ENCODE measurements around the gene LRP2BP. TPM values are rescaled to one million over a fixed set of nuclear protein-coding genes. Genes with fewer than 3 reads are reported as not detected.

The LRP2BP gene
- total and polyA plus RNA-seq, 4 donors, result 0.48 to 4.6 (median 1.8) TPM

- Histone ChIP-seq H3K4me3 (no peak overlapping the region), H3K9me3 (ENCODE audit: control insufficient read depth in 4 of 4, insufficient read depth in 3 of 4, low read length in 3 of 4) (no peaks in the 10 kb centered on the region), H3K9ac (ENCODE audit: insufficient read depth in 1 of 2, low read length in 2 of 2) (no peak overlapping the region), H3K4me1 (ENCODE audit: control insufficient read depth in 5 of 5, insufficient read depth in 5 of 5, low read length in 5 of 5) (no peaks in the 10 kb centered on the region), H3K27ac (ENCODE audit: low read depth in 1 of 2, low read length in 1 of 2) (no peak overlapping the region), H3K36me3 (ENCODE audit: control insufficient read depth in 4 of 4, insufficient read depth in 4 of 4, low read length in 4 of 4) (peaks cover 5 to 23% (median 17%) of the 10 kb centered on the region in 4 donors), H3K27me3 (ENCODE audit: control insufficient read depth in 3 of 3, insufficient read depth in 3 of 3, low read length in 2 of 3) (no peaks in the 10 kb centered on the region)
- TF ChIP-seq, protein P1, sequence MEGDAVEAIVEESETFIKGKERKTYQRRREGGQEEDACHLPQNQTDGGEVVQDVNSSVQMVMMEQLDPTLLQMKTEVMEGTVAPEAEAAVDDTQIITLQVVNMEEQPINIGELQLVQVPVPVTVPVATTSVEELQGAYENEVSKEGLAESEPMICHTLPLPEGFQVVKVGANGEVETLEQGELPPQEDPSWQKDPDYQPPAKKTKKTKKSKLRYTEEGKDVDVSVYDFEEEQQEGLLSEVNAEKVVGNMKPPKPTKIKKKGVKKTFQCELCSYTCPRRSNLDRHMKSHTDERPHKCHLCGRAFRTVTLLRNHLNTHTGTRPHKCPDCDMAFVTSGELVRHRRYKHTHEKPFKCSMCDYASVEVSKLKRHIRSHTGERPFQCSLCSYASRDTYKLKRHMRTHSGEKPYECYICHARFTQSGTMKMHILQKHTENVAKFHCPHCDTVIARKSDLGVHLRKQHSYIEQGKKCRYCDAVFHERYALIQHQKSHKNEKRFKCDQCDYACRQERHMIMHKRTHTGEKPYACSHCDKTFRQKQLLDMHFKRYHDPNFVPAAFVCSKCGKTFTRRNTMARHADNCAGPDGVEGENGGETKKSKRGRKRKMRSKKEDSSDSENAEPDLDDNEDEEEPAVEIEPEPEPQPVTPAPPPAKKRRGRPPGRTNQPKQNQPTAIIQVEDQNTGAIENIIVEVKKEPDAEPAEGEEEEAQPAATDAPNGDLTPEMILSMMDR (IDR thresholded peaks at IDR 0.05; ENCODE audit: control extremely low read depth, extremely low read depth), result no peak
- 88 to 89% methylated on average over 13 of the region's 13 CpGs for WGBS, 2 donors
- ATAC-seq (ENCODE audit: insufficient read depth, low FRiP score) (no peak), DNase-seq (no peak)
Measured at GRCh38 chr4:185351691-185352090, 44.0 kb downstream of the LRP2BP start.

DNA sequence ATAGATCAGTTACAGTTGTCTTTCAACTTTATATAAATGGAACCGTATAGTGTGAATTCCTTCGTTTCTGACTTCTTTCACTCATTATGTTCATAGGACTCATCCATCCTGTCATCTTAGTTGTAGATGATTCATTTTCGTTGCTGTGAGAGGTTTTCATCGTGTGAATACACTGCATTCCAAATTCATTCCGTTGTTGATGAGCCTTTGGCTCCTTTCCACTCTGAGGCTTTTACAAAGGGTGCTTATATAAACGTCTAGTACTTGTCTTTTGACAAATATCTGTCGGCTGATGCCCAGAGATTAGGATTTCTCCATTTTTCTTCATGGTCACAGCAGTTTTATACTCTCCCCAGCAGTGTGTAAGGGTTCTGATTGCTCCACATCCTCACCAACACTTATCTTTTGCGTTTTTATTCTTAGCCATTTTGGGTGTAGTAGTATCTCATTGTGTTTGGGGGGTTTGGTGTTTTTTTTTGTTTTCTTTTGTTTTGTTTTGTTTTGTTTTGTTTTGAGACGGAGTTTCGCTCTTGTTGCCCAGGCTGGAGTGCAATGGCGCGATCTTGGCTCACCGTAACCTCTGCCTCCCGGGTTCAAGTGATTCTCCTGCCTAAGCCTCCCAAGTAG, 48.6 kb downstream of the LRP2BP start:
- Histone ChIP-seq H3K9me3 (ENCODE audit: control insufficient read depth in 4 of 4, insufficient read depth in 3 of 4, low read length in 3 of 4) (no peaks in the 10 kb centered on the region), H3K27ac (ENCODE audit: low read depth in 1 of 2, low read length in 1 of 2) (no peak overlapping the region), H3K9ac (ENCODE audit: insufficient read depth in 1 of 2, low read length in 2 of 2) (no peak overlapping the region), H3K4me1 (ENCODE audit: control insufficient read depth in 5 of 5, insufficient read depth in 5 of 5, low read length in 5 of 5) (peaks cover 0 to 5% (median 0%) of the 10 kb centered on the region in 5 donors), H3K4me3 (no peak overlapping the region), H3K36me3 (ENCODE audit: control insufficient read depth in 4 of 4, insufficient read depth in 4 of 4, low read length in 4 of 4) (peaks cover 12 to 18% (median 16%) of the 10 kb centered on the region in 4 donors), H3K27me3 (ENCODE audit: control insufficient read depth in 3 of 3, insufficient read depth in 3 of 3, low read length in 2 of 3) (no peaks in the 10 kb centered on the region)
- ATAC-seq (ENCODE audit: insufficient read depth, low FRiP score) (no peak), DNase-seq (no peak)
- WGBS, 2 donors, result 83 to 89% methylated on average over 14 of the region's 14 CpGs
- TF ChIP-seq, protein P1 (IDR thresholded peaks at IDR 0.05; ENCODE audit: control extremely low read depth, extremely low read depth), result no peak

GRCh38 chr4:185344743-185345538, 50.8 kb downstream of the LRP2BP start:
- Histone ChIP-seq H3K36me3 (ENCODE audit: control insufficient read depth in 4 of 4, insufficient read depth in 4 of 4, low read length in 4 of 4) (peaks cover 13 to 25% (median 18%) of the 10 kb centered on the region in 4 donors), H3K9me3 (ENCODE audit: control insufficient read depth in 4 of 4, insufficient read depth in 3 of 4, low read length in 3 of 4) (no peaks in the 10 kb centered on the region), H3K4me3 (no peak overlapping the region), H3K27me3 (ENCODE audit: control insufficient read depth in 3 of 3, insufficient read depth in 3 of 3, low read length in 2 of 3) (no peaks in the 10 kb centered on the region), H3K27ac (ENCODE audit: low read depth in 1 of 2, low read length in 1 of 2) (no peak overlapping the region), H3K9ac (ENCODE audit: insufficient read depth in 1 of 2, low read length in 2 of 2) (no peak overlapping the region), H3K4me1 (ENCODE audit: control insufficient read depth in 5 of 5, insufficient read depth in 5 of 5, low read length in 5 of 5) (peaks cover 0 to 5% (median 0%) of the 10 kb centered on the region in 5 donors)
- WGBS, 2 donors, result 59 to 63% methylated on average over 6 of the region's 6 CpGs
- no peak for ATAC-seq (ENCODE audit: insufficient read depth, low FRiP score)
- TF ChIP-seq, protein P1 (IDR thresholded peaks at IDR 0.05; ENCODE audit: control extremely low read depth, extremely low read depth), result no peak
- no peak for DNase-seq

Data from lung (tissue), 12 donors.